ENCODE measurements around the gene NGLY1. TPM values are rescaled to one million over a fixed set of nuclear protein-coding genes. Genes with fewer than 3 reads are reported as not detected.

The NGLY1 gene, protein sequence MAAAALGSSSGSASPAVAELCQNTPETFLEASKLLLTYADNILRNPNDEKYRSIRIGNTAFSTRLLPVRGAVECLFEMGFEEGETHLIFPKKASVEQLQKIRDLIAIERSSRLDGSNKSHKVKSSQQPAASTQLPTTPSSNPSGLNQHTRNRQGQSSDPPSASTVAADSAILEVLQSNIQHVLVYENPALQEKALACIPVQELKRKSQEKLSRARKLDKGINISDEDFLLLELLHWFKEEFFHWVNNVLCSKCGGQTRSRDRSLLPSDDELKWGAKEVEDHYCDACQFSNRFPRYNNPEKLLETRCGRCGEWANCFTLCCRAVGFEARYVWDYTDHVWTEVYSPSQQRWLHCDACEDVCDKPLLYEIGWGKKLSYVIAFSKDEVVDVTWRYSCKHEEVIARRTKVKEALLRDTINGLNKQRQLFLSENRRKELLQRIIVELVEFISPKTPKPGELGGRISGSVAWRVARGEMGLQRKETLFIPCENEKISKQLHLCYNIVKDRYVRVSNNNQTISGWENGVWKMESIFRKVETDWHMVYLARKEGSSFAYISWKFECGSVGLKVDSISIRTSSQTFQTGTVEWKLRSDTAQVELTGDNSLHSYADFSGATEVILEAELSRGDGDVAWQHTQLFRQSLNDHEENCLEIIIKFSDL
- total RNA-seq = 10 to 100 TPM; 71.3 to 76.7 TPM

DNA sequence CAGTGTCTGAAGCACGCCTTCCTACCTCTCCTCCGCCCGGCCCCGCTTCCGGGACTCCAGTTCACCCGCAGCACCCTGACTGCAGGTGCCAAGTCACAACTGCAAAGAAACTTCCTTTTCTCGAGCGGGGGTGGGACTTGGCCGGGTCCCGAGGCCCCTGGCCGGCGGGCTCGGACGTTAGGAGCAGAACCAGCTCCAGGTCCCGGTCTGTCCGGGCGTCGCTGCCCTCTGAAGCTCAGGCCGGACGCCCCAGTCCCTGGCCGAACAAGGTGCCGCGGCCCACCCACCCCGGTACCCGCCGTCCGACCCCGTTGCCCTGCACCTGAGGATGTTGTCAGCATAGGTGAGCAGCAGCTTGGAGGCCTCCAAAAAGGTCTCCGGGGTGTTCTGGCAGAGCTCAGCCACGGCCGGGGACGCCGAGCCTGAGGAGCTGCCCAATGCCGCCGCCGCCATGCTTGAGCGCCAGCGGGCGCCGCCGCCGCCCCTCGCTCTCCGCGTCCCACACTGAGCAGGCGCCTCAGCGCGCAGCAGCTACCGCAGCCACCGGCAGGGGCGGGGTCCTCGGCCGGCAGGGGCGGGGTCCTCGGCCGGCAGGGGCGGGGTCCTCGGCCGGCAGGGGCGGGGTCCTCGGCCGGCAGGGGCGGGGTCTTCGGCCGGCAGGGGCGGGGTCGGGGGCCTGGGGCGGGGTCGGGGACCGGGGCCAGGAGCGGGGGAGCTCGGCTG, at the start of gene NGLY1:
Gene NGLY1, minus strand, starts transcription at position 506 of the 723 bp plus-strand sequence. Its CDS starts 53 bp downstream, at position 453.
- ATAC-seq (peak; percentile 95 to 96), DNase-seq (ENCODE audit: low spot score) (peak; percentile 91)
- Mint-ChIP-seq H3K4me1 (ENCODE audit: low read depth in 2 of 2) (peaks cover 42 to 46% of the 10 kb centered on the region in 2 donors), H3K27me3 (no peaks in the 10 kb centered on the region), H3K4me3 (peak within 1 kb of the TSS; percentile 90), H3K9me3 (no peaks in the 10 kb centered on the region), H3K36me3 (peaks cover 2% of the 10 kb centered on the region), H3K27ac (peak within 1 kb of the TSS; percentile 85 to 93)

DNA sequence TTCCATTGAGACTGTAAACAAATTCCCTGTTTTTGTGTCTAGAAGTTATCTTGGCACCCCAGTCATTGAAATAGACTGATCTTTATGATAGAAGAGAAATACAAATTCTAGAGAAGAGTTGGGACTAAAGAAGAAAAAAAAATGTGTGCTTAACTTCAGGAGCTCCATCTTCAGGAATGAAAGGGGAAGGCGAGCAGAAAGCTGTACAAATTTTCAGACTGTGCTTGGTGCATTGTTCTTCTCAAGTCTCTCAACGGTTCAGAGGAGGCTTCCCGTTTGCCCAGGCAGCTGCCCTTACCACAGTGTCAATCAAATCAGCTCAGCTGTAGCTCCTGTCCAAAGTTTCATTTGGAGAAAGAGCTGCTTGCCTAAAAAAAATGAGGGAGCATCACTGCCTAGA, 48.3 kb upstream of the NGLY1 start:
- DNase-seq (ENCODE audit: low spot score) (no peak), ATAC-seq (no peak)
- Mint-ChIP-seq H3K4me3 (no peak overlapping the region), H3K4me1 (ENCODE audit: low read depth in 2 of 2) (no peaks in the 10 kb centered on the region), H3K36me3 (no peaks in the 10 kb centered on the region), H3K27me3 (peaks cover 10 to 19% of the 10 kb centered on the region in 2 donors), H3K27ac (no peak overlapping the region), H3K9me3 (no peaks in the 10 kb centered on the region)

DNA sequence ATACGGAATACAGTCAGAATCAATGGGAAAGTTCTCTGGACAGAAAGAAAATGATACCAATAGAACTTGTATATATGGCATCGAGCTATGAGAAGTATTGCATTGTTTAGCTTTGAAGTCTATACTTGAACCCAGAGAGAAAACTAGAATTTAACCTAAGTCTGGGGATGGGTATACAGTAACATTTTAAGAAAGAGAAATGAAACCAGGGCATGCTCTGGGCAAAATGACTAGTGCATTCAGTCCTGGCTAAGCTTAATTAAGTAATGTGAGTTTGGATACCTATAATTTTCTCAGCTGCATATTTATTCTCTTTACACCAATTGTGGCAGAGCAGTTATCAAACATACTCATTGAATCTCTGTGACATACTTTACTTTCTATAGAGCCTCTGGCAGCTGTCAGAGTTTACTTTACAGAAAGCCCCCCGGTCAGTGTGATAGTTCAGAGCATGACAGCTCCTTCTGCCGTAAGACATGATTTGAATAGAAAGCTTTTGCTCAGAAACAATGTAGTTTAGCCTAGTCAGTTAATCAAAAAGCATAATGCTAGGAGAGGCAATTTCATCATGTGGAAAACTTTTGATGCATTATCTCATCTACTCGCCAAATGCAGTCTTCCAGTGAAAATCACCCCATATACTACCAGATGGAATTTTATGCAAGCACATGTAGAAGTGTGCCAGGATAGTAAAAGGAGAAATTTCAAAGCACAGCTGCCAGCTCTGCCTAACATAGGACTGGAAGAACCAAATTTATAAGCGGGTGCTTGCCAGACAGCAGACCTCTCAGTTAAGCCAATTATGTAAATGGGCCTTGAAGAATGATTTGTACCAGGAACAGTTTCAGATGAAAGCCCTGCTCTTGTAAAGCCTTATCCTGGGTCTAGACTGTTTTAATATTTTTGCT, 47.4 kb upstream of the NGLY1 start:
- H3K4me3 Mint-ChIP-seq = no peak overlapping the region
- H3K36me3 Mint-ChIP-seq = no peaks in the 10 kb centered on the region
- peaks cover 6 to 7% of the 10 kb centered on the region in 2 donors for H3K4me1 Mint-ChIP-seq (ENCODE audit: low read depth in 2 of 2)
- no peak for DNase-seq (ENCODE audit: low spot score)
- no peak for ATAC-seq
- H3K27ac Mint-ChIP-seq = no peak overlapping the region
- no peaks in the 10 kb centered on the region for H3K9me3 Mint-ChIP-seq
- H3K27me3 Mint-ChIP-seq = peaks cover 8 to 14% of the 10 kb centered on the region in 2 donors

DNA sequence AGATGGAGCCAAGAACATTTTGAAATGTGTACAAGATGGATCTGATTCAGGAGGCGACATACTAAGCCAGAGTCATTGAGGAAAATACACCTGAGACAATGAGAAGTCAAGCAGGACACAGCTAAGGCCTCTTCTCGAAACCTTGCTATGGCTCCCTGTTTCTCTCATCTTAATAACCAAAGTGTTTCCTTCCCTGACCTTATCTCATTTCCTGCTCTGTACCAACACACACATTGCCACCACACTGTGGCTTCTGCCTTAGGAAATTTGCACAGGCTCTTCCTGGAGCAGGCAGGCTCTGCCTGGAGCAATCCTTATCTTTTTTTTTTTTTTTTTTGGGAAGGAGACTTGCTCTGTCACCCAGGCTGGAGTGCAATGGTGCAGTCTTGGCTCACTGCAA, 43.3 kb upstream of the NGLY1 start:
- Mint-ChIP-seq H3K36me3 (no peaks in the 10 kb centered on the region), H3K27me3 (peaks cover 9 to 10% of the 10 kb centered on the region in 2 donors), H3K4me3 (no peak overlapping the region), H3K27ac (no peak overlapping the region), H3K9me3 (no peaks in the 10 kb centered on the region), H3K4me1 (ENCODE audit: low read depth in 2 of 2) (peaks cover 6 to 7% of the 10 kb centered on the region in 2 donors)
- ATAC-seq = no peak
- DNase-seq (ENCODE audit: low spot score) = no peak

DNA sequence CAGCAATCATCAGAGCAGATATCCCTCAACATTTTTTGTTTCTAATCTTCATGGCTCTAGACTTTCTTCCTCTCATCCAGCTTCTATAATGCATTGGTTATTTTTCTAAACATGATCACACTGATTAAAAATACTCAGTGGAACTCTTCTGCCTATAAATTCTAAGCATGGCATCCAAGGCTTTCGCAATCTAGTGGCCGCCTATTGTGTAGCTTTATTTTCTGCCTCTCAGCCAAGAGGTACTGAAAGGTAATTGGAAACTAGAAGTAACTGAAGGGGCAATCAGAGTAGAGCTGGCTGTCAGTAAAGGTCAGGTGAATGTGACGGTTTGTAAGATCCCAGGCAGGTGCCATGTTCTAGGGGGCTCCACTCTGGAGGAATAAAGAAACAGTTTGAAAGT, 40.1 kb upstream of the NGLY1 start:
- DNase-seq (ENCODE audit: low spot score) (no peak), ATAC-seq (no peak)
- no peak overlapping the region for H3K27ac Mint-ChIP-seq
- H3K9me3 Mint-ChIP-seq = no peaks in the 10 kb centered on the region
- peaks cover 6 to 7% of the 10 kb centered on the region in 2 donors for H3K4me1 Mint-ChIP-seq (ENCODE audit: low read depth in 2 of 2)
- H3K36me3 Mint-ChIP-seq = no peaks in the 10 kb centered on the region
- peaks cover 3 to 10% of the 10 kb centered on the region in 2 donors for H3K27me3 Mint-ChIP-seq
- H3K4me3 Mint-ChIP-seq = no peak overlapping the region

DNA sequence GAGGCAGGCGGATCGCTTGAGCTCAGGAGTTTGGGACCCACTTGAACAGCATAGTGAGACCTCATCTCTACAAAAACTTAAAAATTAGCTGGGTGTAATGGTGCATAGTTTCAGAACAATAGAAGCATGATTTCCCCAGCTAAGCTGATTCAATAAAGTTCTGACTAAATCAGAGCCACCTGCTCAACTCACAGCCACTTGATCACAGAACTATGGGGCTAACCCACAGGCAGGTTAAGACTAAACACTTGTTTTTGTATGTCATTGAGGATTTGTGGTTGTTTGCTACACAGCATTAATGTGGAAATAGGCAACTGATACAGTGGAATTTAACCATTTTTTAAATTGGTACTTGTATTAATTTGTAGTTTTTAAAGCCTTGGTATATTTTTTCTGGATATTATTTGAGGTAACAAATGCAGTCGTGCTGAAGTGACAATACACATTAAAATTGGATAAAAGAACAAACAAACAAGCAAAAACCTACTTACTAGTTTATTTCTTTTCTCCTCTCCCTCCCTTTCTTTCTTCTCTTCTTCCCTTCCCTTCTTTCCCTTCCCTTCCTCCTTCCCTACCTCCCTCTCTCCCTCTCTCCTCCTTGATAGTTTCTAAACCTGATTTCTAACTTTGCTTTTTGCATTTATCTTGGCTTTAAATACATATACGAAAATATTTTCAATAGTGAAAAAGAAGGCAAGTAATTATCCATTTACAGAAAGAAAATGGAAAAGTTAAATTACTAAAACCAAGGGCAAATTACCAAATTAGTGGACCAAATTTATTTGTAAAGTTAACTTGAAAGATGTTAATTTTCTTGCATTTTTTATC, 38.7 kb upstream of the NGLY1 start:
- Mint-ChIP-seq H3K4me3 (no peak overlapping the region), H3K27ac (no peak overlapping the region), H3K9me3 (no peaks in the 10 kb centered on the region), H3K27me3 (peaks cover 3 to 13% of the 10 kb centered on the region in 2 donors), H3K36me3 (no peaks in the 10 kb centered on the region), H3K4me1 (ENCODE audit: low read depth in 2 of 2) (peaks cover 6 to 7% of the 10 kb centered on the region in 2 donors)
- DNase-seq (ENCODE audit: low spot score) (no peak), ATAC-seq (no peak)

DNA sequence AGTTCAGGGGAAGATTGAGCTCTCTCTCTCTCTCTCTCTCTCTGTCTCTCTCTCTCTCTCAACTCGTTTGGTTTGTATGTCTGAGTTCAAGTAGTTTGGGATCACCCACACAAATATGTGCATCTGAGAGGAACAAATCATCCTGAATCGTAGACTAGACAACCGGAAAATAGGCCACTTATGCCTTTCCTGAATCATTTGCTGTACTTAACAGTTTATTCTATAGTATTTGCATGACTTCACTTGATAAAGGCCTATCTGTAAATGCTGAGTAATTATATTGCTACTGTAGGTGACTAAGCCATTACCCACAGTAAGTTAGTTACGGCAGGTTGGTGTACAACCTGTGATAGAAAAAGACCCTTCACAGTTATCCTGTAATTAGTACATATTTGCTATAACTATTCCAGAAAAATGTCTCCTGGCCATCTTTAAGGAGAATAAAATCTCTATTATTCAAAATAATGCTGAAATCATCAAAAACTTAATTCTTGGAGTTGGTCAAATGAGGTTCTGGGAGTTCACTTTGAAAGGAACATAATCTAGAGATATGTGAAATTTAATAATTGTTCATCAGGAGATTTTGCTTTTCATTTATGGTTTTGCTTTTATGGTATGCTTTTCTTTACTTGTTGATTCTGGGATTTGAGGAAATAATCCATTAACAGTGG, 37.7 kb upstream of the NGLY1 start:
- no peaks in the 10 kb centered on the region for H3K9me3 Mint-ChIP-seq
- ATAC-seq (no peak), DNase-seq (ENCODE audit: low spot score) (no peak)
- peaks cover 2 to 3% of the 10 kb centered on the region in 2 donors for H3K4me1 Mint-ChIP-seq (ENCODE audit: low read depth in 2 of 2)
- no peak overlapping the region for H3K27ac Mint-ChIP-seq
- H3K27me3 Mint-ChIP-seq = peaks cover 7 to 21% of the 10 kb centered on the region in 2 donors
- no peaks in the 10 kb centered on the region for H3K36me3 Mint-ChIP-seq
- H3K4me3 Mint-ChIP-seq = no peak overlapping the region

DNA sequence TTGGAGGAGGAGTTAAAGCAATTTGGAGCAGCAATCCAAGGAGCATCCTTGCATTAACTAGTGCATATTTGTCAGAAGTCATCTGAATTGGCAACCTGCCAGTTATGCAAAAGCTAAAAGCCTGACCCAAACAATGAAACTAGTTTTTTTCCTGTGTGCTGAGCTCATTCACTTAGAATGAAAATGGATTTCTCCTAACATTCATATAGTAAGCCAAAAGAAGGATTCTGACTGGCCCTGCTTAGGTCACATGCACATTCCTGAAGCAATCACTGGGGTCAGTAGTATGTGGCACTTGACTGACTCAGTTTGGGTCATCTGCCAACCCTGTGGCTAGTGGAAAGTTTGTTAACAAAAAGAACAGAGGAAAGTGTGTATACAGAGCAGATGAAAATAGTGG, 37.1 kb upstream of the NGLY1 start:
- ATAC-seq = peak; percentile 11 to 13
- H3K27me3 Mint-ChIP-seq = peaks cover 7 to 21% of the 10 kb centered on the region in 2 donors
- no peak overlapping the region for H3K27ac Mint-ChIP-seq
- H3K9me3 Mint-ChIP-seq = no peaks in the 10 kb centered on the region
- no peak overlapping the region for H3K4me3 Mint-ChIP-seq
- H3K4me1 Mint-ChIP-seq (ENCODE audit: low read depth in 2 of 2) = no peaks in the 10 kb centered on the region
- no peak for DNase-seq (ENCODE audit: low spot score)
- H3K36me3 Mint-ChIP-seq = no peaks in the 10 kb centered on the region

DNA sequence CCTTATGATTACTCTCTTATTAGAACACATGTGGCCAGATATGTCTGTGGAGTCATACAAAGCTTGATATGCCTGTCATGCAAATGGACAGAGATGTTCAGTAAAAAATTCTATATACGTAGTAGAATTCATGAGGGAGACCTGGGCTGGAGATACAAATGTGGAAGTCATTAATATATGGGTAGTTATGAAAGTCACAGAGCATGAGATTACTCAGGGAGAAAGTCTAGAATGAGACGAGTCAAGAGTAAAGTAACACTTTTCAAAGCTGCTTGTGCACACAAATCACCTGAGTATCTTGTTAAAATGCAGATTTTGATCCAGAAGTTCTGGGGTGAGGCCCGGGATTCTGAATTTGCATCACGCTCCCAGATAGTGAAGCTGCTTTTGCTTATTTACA, 35.1 kb upstream of the NGLY1 start:
- Mint-ChIP-seq H3K27me3 (peaks cover 10 to 18% of the 10 kb centered on the region in 2 donors), H3K4me1 (ENCODE audit: low read depth in 2 of 2) (no peaks in the 10 kb centered on the region), H3K9me3 (no peaks in the 10 kb centered on the region), H3K4me3 (no peak overlapping the region), H3K27ac (no peak overlapping the region), H3K36me3 (no peaks in the 10 kb centered on the region)
- DNase-seq (ENCODE audit: low spot score) (no peak), ATAC-seq (no peak)

DNA sequence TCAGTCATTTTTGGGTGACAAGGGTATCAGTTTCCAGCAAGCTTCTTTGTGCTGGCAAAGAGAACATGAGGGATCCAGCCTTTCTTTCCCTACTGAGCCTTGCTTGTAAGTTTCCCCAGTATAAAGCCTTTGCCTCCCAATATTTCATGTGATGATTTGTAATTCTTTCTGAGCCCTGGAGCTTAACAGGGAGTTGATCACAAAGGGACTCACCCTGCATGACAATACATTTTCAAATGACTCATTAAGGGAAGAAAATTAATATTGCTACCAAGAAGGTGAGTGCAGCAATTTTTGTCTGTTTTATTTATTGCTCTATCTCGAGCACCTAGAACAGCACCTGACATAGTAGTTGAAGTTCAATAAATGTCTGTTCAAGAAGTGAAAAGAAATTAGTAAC, 34.4 kb upstream of the NGLY1 start:
- Mint-ChIP-seq H3K9me3 (no peaks in the 10 kb centered on the region), H3K27ac (no peak overlapping the region), H3K27me3 (peaks cover 8 to 11% of the 10 kb centered on the region in 2 donors), H3K36me3 (no peaks in the 10 kb centered on the region), H3K4me1 (ENCODE audit: low read depth in 2 of 2) (no peaks in the 10 kb centered on the region), H3K4me3 (no peak overlapping the region)
- DNase-seq (ENCODE audit: low spot score) (no peak), ATAC-seq (no peak)

DNA sequence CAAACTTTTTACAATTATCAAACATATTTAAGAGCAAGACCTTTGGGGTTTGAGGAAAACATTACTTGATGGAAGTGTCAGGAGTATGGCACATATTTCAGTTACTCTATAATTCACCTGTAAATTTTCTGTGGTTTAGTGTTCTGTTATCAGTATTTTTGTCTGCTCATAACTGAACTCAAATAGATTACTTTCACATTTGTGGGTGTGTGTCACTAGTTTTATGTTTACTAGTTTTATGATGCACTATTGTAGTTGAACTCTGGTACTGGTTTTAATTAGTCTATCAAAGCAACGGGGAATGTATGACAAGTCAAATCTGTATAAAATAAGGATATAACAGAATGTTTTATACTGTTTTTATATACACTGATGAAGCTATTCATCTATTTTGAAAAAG, 33.9 kb upstream of the NGLY1 start:
- DNase-seq (ENCODE audit: low spot score) (no peak), ATAC-seq (no peak)
- no peak overlapping the region for H3K27ac Mint-ChIP-seq
- no peaks in the 10 kb centered on the region for H3K4me1 Mint-ChIP-seq (ENCODE audit: low read depth in 2 of 2)
- H3K4me3 Mint-ChIP-seq = no peak overlapping the region
- no peaks in the 10 kb centered on the region for H3K9me3 Mint-ChIP-seq
- peaks cover 8 to 10% of the 10 kb centered on the region in 2 donors for H3K27me3 Mint-ChIP-seq
- no peaks in the 10 kb centered on the region for H3K36me3 Mint-ChIP-seq

DNA sequence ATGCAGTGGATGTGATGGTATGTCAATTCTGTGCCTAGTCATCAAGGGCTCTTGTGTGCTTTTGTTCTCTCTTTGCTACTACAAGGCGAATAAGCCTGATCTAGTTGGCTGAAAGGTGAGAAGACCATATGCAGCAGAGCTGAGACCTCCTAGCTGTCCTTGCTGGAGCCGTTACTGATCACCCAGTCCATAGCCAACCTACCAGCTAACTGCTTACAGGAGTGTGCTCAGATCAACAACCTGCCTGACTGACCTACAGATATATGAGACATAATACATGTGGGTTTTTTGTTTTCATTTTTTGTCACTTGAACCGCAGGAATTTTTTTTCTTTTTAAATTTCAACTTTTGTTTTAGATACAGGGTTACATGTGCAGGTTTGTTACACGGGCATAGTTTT, 29.4 kb upstream of the NGLY1 start:
- no peak for ATAC-seq
- Mint-ChIP-seq H3K4me1 (ENCODE audit: low read depth in 2 of 2) (no peaks in the 10 kb centered on the region), H3K27ac (no peak overlapping the region), H3K9me3 (no peaks in the 10 kb centered on the region), H3K4me3 (no peak overlapping the region), H3K36me3 (no peaks in the 10 kb centered on the region), H3K27me3 (peaks cover 20 to 29% of the 10 kb centered on the region in 2 donors)
- DNase-seq (ENCODE audit: low spot score) = no peak

All from natural killer cell treated with Interleukin-12 subunit alpha and Interleukin-12 subunit beta and Interleukin-15 and Interleukin-18, amount 100 ng/mL, for 72 hours (primary cell).